Activated T-helper 1 cell treated with Interleukin-2 at 50 U/mL for 16 hours (primary cell): ENCODE data around the gene MEF2B.
A peak's percentile ranks its signal among the peaks of the same experiment; 100 is the strongest.
"Not testable (repeated sequence)": the region's sequence is repeated elsewhere in the genome, so short reads cannot be mapped to it uniquely, and the experiment has no call there.

ENCODE experiments used
- DNase-seq: peaks from one replicate; pipeline ENCODE4 v3.0.0-alpha.2; 2020; ENCODE audit warnings: low read depth

Gene MEF2B

DNA sequence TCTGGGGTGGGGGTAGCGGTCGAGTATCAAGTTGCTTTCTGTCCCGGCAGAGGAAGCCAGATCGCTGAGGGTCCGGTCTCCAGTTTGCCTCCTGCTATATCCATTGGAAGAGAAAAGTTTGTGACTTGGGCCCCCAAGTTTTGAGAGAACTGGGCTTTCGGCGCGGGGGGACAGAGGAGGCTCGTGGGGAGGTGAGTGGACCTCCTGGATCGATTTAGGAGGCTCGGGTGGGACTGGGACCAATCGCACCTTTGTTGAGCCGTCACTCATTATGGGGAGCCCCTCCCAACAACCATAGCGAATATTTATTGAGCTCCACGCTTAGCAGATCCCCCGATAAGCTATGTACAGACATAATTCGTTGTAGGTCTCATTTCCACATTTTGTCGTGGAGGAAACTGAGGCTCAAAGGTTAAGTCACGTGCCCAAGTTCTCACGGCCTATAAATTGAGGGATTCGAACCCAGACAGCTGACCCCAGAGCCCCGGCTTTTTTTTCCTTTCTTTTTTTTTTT, 22.9 kb upstream of the MEF2B start:
- no peak for DNase-seq

DNA sequence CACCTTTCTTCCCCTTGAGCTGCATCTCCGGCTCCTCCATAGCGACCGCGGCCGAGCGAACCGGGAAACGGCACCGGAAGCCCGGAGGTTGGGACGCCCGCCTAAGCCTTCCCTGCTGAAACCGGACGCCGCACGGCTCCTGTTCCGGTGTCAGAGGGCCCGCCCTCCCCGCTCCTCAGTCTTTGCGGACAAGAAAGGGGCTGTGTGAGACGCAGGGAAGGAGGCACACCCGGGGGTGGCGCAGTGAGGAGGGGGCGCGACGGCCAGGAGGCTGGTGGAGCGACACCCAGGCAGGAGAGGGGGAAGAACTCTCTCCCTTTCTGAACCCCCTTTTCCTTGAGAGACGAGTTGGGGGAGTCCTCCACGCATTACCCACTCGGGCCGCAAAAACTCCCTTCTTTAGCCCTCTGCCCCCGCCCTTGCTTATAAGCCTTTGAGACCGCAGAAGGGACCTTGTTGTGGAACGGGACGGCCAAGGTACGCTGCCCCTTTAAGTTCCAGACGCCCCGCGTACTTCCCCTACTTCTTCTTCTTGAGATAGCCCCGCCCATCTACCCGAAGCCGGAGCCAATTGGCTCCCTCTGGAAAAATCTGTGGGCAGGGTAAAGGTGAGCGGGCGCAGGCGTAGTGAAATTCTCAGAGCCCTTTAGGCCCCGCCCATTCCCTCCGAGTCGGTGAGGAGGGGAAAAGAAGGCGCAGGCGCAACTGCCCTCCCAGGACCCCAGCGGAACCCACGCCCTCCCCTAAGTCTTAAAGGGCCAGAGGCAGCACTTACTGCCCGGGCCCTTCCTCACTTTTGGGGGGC, 22.2 kb upstream of the MEF2B start, which contains the start of the genes BORCS8 and RFXANK:
Gene BORCS8, minus strand, starts transcription at position 75 of the 805 bp plus-strand sequence. Its CDS starts 35 bp downstream, at position 40.
Gene RFXANK, plus strand, starts transcription at position 181 of the 805 bp plus-strand sequence. CDS start 1,689 bp downstream, outside the sequence.
- peak; percentile 96 for DNase-seq

DNA sequence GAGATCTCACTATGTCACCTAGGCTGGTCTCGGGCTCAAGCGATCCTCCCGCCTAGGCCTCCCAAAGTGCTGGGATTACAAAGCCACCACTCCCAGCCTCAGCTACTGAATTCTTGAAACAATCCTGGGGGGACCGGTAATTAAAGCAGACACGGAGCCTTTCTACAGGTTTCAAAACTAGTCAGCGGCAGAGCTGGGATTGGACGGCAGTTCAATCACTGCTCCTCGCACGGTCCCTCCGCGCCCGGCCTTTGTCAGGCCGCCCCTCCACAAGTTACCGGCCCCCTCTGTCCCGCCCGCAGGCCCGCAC, 21.7 kb upstream of the MEF2B start:
- no peak for DNase-seq

DNA sequence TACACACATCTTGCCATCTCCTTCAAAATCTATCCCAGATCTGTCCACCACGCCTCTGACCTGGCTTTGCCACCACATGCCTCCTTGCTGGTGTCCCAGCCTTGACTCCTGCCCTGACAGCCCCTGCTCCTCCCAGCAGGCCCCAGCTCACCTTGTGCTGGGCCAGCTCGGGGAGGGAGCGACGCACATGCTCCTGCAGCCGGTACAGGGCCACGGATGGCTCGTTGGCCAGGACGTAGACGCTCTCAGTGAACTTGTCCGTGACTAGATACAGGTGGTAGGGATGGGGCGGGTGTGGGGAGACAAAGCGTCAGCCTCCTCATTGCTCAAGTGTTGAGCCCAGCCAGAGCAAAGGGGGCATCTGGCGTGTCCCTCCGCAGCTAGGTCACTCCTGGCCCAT, 16.7 kb upstream of the MEF2B start:
- no peak for DNase-seq

DNA sequence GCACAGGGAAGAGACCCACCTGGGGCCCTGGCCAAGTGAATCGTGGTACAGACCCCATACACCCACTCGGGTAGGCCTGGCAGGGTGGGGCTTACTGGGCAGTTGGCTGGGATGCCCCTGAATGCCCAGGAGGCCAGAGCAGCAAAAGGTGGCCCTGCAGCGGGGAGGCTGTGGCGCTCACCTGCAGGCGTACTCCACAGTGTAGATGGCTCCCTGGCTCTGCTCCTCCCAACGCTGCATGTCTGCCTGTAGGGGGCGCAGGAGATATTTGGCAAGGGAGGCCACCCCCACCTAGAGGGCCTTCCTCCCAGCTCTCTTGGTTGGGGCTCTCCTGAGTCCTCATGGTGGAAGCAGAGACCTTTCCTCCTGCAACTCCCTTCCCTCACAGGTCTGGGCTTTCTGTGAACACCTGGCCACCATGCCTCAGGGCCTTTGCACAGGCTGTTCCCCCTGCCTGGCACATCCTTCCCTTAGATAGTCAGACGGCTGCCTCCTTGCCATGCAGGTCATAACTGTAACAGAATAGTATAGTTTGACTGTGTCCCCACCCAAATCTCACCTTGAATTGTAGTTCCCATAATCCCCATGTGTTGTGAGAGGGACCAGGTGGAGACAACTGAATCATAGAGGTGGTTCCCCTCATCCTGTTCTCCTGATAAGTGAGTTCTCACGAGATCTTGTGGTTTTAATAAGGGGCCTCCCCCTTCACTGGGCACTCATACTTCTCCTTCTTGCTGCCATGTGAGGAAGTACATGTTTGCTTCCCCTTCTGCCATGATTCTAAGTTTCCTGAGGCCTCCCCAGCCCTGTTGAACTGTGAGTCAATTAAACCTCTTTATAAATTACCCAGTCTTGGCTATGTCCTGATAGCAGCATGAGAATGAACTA, 16.0 kb upstream of the MEF2B start:
- DNase-seq, result peak; percentile 47

DNA sequence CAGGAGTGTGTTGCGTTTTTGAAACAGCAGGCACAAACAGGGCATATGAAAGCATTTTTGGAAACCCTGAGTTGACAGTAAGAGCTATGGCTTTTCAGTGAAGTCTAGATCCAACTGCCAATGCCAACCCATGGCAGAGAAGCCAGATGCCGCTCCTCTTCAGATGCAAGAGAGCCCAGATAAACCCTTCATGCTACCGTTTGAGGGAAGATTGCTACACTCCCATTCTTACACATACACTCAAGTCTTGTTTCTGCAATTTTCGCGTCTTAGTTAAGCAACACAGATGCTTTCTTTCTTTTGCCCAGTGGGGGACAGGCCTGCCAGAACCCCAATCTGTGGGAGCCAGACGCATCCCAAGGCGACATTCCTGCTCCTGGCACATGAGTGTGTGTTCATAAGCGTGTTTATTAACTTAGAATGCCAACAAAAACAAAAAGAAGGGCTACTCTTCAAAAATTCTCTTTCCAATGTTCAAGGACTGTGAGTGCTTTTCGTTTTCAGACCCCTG, 11.5 kb upstream of the MEF2B start:
- no peak for DNase-seq

DNA sequence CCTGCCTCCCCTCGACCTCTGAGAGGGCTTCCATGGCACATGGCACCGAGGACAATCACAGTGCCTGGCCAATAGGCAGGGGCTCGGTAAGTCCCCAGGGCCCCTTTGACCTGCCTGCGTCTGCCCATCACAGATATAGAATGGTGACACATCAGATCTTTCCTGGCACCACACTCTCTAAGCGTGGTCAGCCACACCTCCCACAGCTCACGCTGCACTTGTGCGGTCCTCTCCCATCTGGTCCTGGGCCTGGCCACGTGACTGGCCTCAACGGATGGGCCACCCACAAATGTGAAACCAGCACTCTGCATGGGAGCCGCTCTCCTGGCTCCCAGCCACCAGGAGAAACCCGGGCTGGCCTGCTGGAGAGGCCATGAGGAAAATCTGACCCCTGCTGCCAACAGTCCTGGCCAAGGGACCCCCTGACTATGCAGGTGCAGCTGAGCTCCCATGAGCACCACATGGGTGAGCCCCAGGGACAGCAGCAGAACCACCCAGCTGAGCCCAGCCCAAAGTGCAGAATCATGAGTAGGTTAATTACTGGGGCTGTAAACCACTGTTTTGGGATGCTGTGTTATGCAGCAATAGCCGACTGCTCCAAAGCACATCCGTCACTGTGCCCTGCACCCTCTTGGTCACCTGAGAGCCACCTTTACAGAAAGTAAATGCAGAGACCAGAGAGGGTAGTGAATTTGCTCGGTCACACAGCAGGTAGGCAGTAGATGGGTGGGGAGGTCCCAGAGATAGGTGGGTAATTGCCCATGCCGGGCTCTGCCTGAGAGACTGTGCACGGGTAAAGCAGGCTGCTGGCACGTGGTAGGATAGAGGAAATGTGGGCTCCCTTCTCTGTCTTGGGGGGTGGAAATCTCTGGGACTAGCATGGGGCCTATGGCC, 9.7 kb upstream of the MEF2B start:
- DNase-seq, result no peak

DNA sequence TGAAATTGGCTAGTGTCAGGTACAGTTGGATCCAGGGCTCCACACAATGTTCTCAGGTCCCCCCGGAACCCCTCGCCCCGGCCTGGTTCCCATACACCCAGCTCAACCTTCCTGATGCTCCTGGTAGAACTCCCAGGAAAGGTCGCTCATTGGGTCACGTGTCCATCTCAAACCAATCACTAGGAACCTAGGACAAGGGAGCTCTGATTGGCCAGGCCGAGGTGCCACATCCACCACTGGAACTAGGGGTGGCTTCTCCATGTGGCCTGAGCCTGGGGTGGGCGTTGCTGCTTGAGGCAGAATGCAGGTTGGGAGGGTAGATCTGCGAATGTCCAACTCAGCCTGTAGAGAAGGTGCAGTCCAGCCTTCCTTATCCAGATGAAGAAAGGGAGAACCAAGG, 6.9 kb upstream of the MEF2B start:
- DNase-seq, result no peak

DNA sequence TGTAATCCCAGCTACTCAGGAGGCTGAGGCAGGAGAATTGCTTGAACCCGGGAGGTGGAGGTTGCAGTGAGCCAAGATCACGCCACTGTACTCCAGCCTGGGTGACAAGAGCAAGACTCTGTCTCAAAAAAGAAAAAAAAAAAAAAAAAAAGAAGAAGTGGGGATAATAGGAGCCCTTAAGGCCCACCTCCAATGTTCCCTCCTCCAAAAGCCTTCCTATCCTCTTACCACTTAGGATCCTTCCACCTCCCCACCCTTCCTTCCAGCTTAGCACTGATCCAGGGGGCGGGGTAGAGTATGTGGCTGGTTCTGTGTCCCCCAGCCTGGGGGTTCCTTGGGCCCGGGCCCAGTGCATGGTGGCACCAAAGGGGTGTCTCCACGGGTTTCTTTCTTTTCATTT, 3.2 kb upstream of the MEF2B start:
- not testable (repeated sequence) for DNase-seq

DNA sequence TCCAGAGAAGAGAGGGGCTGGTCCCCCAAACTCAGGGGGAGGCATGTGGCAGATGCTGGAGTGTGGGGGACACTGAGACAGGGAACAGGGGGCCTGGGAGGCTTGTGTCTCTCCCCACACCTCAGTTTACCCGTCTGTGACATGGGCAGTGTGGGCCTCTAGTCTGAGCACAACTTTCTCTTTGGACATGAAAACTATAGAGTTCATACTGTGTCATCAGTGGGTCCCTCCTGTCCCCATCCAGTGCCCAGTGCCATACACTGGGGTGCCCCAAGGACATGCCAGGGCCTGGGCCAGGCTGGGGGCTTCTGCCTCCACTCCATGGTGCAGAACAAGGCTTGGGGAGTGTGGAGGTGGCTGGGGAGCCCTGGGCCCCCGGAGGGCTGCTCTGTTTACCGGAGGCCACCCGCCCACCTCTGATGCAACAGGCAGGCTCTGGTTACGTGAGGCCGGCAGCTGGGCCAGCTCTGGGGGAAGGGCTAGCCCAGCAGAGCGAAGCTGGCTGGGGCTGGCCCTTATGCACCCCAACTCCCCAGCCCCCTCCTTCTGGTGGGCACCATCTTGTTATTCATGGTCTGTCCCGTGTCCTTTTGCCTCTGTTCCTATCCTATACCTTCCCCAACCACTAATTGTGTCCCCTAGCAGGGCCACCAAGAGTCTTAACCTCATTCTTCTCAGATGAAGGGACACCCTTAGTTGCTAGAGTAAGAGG, 1.9 kb upstream of the MEF2B start:
- DNase-seq, result no peak

DNA sequence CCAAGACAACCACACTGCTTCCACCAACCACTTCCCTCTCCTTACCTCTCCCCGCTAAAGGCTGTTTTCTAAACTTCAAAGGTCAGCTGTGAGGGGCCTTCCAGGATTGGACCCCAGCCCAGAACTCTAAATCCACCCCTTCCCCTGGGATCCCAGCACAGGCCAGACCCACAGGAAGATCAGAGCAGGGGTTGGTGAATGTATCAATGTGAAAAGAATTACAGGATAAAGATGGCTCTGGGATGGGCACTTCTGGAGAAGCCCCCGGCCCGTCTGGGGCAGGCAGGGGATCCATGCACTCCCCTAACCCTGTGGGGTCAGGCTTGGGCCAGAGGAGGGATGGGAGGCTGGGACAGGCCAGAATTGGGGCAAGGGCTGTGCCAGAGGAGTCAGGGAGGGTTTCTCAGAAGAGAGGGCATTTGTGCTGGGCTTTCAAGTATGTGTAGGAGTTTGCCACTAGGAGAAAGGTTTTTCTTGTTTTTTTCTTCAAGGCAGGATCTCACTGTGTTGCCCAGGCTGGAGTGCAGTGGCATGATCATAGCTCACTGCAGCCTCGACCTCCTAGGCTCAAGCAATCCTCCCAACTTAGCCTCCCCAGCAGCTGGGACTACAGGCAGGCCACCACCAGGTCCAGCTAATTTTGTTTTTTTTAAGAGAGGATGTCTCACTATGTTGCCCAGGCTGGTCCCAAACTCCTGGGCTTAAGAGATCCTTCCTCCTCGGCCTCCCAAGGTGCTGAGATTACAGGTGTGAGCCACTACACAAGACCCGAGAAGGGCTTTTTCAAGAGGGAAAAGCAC, 1.0 kb upstream of the MEF2B start:
- no peak for DNase-seq

DNA sequence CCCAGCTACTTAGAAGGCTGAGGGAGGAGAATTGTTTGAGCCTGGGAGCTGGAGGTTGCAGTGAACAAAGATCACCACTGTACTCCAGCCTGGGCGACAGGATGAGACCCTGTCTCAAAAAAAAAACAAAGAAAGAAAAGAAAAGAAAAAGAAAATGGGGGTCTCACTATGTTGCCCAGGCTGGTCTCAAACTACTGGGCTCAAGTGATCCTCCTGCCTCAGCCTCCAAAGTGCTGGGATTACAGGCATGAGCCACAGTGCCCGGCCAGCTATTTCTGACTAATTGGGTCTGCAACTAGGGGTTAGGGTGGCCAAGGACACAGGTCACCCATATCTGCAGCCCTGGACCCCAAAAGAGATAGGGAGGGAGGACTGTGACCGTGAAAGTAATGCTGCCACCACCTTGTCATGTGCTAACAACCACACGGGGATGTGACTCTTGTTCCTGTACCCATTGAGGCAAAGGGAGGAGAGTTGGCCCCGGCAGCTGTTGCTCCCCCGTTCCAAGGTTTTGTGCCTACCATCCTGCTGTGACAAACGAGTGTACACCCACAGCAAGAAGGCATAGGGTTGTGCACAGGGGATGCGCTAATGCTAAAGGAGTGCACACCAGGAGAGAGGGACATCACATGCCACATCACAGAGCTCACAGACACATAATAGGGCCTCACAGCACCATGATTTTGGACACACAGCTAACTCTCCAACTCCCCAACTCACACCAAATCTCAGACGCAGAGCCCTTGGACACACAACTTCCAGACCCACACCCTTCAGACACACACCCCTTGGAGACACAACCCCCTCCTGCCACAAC, 619 bp downstream of the MEF2B start:
- DNase-seq, result no peak

DNA sequence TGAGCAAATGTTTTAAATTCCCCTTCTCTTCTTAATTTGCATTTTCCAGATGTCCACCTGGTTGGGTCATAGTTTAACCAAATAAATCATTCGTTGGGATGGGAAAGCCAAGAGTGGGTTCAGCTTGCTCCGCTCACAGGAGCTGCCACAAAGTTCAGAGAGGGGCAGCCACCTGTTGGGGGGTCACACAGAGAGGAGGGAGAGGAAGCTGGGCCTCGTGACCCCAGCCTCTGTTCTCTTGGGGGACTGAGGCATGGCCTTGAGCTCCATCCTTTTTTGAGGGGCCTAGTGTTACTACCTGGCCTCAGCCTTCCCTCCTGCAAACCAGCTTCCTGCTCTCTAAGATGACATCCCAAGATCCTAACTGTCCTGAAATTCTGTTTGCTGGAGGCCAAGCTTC, 2.5 kb downstream of the MEF2B start:
- no peak for DNase-seq

DNA sequence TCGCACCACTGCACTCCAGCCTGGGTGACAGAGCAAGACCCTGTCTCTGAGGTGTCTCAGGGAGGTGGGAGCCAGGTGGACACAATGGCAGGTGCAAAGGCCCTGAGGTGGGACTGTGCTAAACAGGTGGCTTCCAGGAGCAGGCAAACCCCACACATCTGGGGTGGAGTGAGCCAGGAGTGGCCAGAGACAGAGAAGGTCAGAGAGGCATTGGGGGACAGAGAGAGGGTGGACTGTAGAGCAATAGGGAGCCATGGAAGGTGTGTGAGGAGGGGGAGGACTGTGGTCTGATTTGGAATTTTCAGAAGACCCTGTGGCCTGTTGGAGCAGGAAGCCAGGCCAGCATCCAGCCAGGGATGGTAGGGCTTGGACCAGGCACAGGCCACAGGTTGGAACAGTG, 4.7 kb downstream of the MEF2B start:
- no peak for DNase-seq

DNA sequence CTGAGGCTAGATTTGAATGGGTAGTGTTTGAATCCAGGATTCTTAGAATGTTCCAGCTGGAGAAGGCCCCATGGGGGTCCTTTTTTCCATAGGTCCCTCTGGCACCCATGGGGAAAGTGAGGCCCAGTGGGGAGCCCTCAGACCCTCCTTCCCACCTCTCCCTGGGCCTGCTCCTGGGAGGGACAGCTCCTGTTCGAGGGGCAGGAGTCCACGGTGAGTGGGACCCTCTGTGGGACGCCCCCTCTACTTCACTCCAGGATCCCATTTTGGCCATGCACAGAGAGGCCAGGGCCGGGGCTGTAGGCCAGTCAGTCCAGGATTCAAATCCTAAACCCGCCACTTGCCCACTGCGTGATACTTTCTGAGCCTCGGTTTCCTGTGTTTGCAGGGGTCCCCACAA, 7.6 kb downstream of the MEF2B start:
- no peak for DNase-seq

DNA sequence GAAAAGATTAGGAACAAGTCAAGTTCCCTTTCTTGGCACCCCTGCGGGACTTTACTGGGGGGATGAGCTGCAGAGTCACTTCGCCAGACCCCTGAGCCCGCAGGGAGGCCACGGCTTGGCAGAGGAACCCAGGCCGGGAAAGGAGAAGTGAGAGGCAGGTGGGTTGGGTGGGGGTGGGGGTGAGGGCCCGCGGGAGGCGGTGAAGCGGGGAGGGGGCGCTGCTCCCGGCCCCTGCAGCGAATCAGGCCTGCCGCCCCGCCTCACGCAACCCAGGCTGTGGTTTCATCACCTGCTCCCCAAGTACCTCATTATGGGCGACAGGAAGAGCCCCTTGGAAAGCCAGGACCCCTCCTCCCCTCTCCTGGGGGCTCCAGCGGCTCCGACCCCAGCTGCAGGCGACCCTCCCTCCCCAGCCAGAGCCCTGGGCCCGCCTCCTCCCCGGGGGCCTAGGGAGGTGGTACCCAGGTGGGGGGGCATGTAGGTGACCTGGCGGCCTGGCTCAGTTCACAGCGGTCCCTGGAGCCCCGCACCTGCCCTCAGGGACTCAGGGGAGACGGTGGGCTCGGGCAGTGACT, 9.5 kb downstream of the MEF2B start:
- DNase-seq, result no peak

DNA sequence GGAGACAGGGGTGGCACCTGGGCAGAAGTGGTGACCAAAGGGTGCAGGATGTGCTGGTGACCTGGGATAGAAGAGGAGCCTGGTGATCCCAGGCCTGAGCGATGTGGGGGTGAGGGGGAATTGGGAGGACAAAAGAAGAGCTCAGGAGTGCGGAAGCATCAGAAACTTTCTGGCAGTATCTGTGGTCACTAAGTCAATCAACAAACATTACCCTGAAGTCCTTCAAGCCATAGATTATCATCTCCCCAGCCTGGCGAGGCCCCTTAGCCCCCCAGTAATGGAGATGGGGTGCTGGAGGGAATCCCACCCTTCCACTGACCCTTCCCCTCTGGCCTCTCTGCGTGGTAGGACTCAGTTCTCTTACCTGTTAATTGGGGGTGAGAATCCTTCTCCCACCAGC, 10.5 kb downstream of the MEF2B start:
- DNase-seq, result no peak

DNA sequence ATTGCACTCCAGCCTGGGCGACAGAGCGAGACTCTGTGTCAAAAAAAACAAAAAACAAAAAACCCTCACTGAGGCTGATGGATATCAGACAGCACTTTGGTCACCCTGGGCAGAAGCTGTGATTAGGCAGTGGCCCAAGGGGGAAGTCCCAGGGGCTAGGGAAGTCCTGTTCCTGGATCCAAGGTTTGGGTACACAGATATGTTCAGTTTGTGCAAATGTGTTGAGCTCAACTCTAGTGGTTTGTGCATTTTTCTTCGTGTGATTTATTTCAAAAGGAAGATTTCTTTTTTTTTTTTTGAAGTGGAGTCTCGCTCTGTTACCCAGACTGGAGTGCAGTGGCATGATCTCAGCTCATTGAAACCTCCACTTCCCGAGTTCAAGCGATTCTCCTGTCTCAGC, 12.3 kb downstream of the MEF2B start:
- no peak for DNase-seq
